ENCODE data around the gene BLVRB.
"Not testable (repeated sequence)": the region's sequence is repeated elsewhere in the genome, so short reads cannot be mapped to it uniquely, and the experiment has no call there.

The BLVRB gene

DNA sequence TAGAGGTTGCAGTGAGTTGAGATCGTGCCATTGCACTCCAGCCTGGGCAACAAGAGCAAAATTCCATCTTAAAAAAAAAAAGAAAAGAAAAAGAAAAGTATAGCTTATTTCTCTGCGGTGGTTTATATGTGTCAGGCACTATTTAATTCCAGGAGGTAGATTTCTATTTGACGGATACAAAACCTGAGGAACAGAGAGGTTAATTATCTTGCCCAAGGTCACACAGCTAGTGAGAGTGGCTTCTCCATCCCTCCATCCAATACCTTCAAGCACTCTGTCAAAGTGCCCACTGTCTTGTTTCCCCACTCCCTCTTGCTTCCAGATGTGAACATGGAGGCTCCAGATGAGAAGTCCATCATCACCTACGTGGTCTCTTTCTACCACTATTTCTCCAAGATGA lies 36.1 kb upstream of the BLVRB start:
- no peak overlapping the region for H3K27ac ChIP-seq
- no peak for TF ChIP-seq ZFX (IDR thresholded peaks at IDR 0.05; ENCODE audit: borderline replicate concordance)
- no peak for TF ChIP-seq CTCF (IDR thresholded peaks at IDR 0.05)

GRCh38 chr19:40500678-40501530 lies 35.4 kb upstream of the BLVRB start:
- not testable (repeated sequence) for H3K27ac ChIP-seq

GRCh38 chr19:40499320-40499719 lies 33.8 kb upstream of the BLVRB start:
- no peak for TF ChIP-seq ZFX (IDR thresholded peaks at IDR 0.05; ENCODE audit: borderline replicate concordance)
- no peak for TF ChIP-seq CTCF (IDR thresholded peaks at IDR 0.05)
- H3K27ac ChIP-seq, result no peak overlapping the region

- H3K27ac ChIP-seq, result no peak overlapping the region
- no peak for TF ChIP-seq ZFX (IDR thresholded peaks at IDR 0.05; ENCODE audit: borderline replicate concordance)
- no peak for TF ChIP-seq CTCF (IDR thresholded peaks at IDR 0.05)
Measured at GRCh38 chr19:40497214-40497613, 31.7 kb upstream of the BLVRB start.

DNA sequence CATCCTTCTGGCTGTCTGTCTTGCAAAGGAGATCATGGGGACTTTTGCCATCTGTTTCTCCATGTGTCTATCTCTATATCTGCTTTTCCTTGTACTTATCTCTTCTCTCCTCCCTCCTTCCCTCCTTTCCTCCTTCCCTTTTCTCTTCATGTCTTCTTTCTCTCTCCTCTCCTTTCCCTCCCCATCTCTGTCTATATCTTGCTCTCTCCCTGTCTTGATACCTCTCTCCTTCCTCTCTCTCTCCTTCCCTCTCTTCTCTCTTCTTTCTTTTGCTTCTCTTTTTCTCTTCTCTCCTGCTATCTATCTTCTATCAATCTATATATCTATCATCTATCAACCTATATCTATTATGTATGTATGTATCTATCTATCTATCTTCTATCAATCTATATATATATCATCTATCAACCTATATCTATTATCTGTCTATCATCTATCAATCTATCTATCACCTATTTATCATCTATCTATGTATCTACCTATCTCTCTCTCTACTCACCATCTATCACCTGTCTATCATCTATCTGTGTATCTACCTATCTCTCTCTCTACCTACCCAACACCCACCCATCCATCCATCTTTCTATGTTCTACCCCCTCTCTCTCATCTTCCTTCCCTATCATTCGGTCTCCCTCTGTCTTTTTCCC lies 28.8 kb upstream of the BLVRB start:
- H3K27ac ChIP-seq, result no peak overlapping the region
- TF ChIP-seq ZFX (IDR thresholded peaks at IDR 0.05; ENCODE audit: borderline replicate concordance) (no peak), CTCF (IDR thresholded peaks at IDR 0.05) (no peak)

- TF ChIP-seq CTCF (IDR thresholded peaks at IDR 0.05), result no peak
- TF ChIP-seq ZFX (IDR thresholded peaks at IDR 0.05; ENCODE audit: borderline replicate concordance), result no peak
- no peak overlapping the region for H3K27ac ChIP-seq
Measured at GRCh38 chr19:40493778-40494177, 28.2 kb upstream of the BLVRB start.

DNA sequence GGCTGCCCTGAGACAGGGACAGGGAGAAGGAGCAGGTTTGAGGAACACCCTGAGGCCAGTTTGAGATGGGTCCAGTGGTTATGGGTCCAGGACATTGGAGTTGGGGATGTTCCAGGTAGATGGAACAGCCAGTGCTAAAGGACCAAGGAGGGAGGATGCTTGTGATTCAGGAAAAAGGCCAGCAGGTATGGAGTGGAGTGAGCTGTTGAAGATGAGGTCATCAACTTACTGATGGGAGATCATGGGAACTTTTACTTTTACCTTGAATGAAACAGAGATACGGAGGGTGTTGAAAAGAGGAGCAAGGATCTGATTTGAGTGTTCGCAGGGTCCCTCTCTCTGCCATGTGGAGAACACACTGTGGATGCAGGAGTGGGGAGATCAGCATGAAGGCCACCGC lies 26.7 kb upstream of the BLVRB start:
- TF ChIP-seq ZFX (IDR thresholded peaks at IDR 0.05; ENCODE audit: borderline replicate concordance), result no peak
- no peak for TF ChIP-seq CTCF (IDR thresholded peaks at IDR 0.05)
- H3K27ac ChIP-seq, result no peak overlapping the region

All from 22Rv1 (cell line).